ENCODE measurements around the gene DNAH11. TPM values are rescaled to one million over a fixed set of nuclear protein-coding genes. Genes with fewer than 3 reads are reported as not detected.
A peak's percentile ranks its signal among the peaks of the same experiment; 100 is the strongest.
"Not testable (repeated sequence)": the region's sequence is repeated elsewhere in the genome, so short reads cannot be mapped to it uniquely, and the experiment has no call there.

Gene DNAH11
- total RNA-seq, 1 donor from 2014 or later, result 11.1 TPM

- DNase-seq (ENCODE audit: low spot score), result no peak
These were observed 379.8 kb downstream of the DNAH11 start for GRCh38 chr7:21922605-21923004.

- DNase-seq (ENCODE audit: low spot score), result no peak
These were observed 380.8 kb downstream of the DNAH11 start for GRCh38 chr7:21923658-21924057.

GRCh38 chr7:21926448-21926847 is 383.6 kb downstream of the DNAH11 start:
- DNase-seq (ENCODE audit: low spot score), result no peak

GRCh38 chr7:21927693-21928092 is 384.9 kb downstream of the DNAH11 start:
- DNase-seq (ENCODE audit: low spot score), result no peak

- DNase-seq (ENCODE audit: low spot score), result not testable (repeated sequence)
These were observed 390.5 kb downstream of the DNAH11 start for GRCh38 chr7:21933293-21933692.

- DNase-seq (ENCODE audit: low spot score), result no peak
These were observed 392.0 kb downstream of the DNAH11 start for GRCh38 chr7:21934808-21935207.

GRCh38 chr7:21938463-21938862 is 395.6 kb downstream of the DNAH11 start:
- DNase-seq (ENCODE audit: low spot score), result no peak

GRCh38 chr7:21939136-21939857 is 396.5 kb downstream of the DNAH11 start:
- DNase-seq (ENCODE audit: low spot score), result no peak

GRCh38 chr7:21939858-21940372 is 397.1 kb downstream of the DNAH11 start:
- DNase-seq (ENCODE audit: low spot score), result no peak

- DNase-seq (ENCODE audit: low spot score), result peak; percentile 28
These were observed 398.8 kb downstream of the DNAH11 start for GRCh38 chr7:21941611-21942141.

GRCh38 chr7:21942955-21943354 is 400.1 kb downstream of the DNAH11 start:
- no peak for DNase-seq (ENCODE audit: low spot score)

GRCh38 chr7:21943436-21943835 is 400.6 kb downstream of the DNAH11 start:
- no peak for DNase-seq (ENCODE audit: low spot score)

- DNase-seq (ENCODE audit: low spot score), result no peak
These were observed 402.0 kb downstream of the DNAH11 start for GRCh38 chr7:21944616-21945453.

- DNase-seq (ENCODE audit: low spot score), result peak; percentile 73
These were observed 402.8 kb downstream of the DNAH11 start, which contains the start of gene CDCA7L for GRCh38 chr7:21945454-21946221. Gene CDCA7L (minus strand): TSS chr7:21945899. CDS start chr7:21945804, 95 bp downstream.

- DNase-seq (ENCODE audit: low spot score), result no peak
These were observed 403.4 kb downstream of the DNAH11 start for GRCh38 chr7:21946222-21946709.

- DNase-seq (ENCODE audit: low spot score), result no peak
These were observed 404.2 kb downstream of the DNAH11 start for GRCh38 chr7:21947056-21947455.

GRCh38 chr7:21947946-21948345 is 405.1 kb downstream of the DNAH11 start:
- no peak for DNase-seq (ENCODE audit: low spot score)

- no peak for DNase-seq (ENCODE audit: low spot score)
These were observed 405.5 kb downstream of the DNAH11 start for GRCh38 chr7:21948364-21948763.

- no peak for DNase-seq (ENCODE audit: low spot score)
These were observed 406.2 kb downstream of the DNAH11 start for GRCh38 chr7:21948887-21949540.
